ENCODE data around the gene IRS1. TPM values are rescaled to one million over a fixed set of nuclear protein-coding genes. Genes with fewer than 3 reads are reported as not detected.

Gene IRS1
- total and polyA plus RNA-seq, 2 experiments from 2014 or later = 10.9 to 25.6 TPM

GRCh38 chr2:226759768-226760167, 39.9 kb downstream of the IRS1 start:
- WGBS (ENCODE audit: low lambda C conversion rate, missing lambda C conversion rate) = 84% methylated on average over 9 of the region's 9 CpGs
- no peaks in the 10 kb centered on the region for H4K20me1 ChIP-seq (ENCODE audit: insufficient read depth, poor library complexity, severe bottlenecking)
- H3K4me1 ChIP-seq (ENCODE audit: insufficient read depth) = peaks cover 41% of the 10 kb centered on the region
- no peaks in the 10 kb centered on the region for H3K27me3 ChIP-seq
- peak overlapping the region; percentile 48 for H3K27ac ChIP-seq
- DNase-seq (ENCODE audit: low spot score) = no peak
- H3K4me3 ChIP-seq = no peak overlapping the region
- no peak overlapping the region for H2AFZ ChIP-seq
- no peaks in the 10 kb centered on the region for H3K36me3 ChIP-seq (replicated peaks; ENCODE audit: insufficient read depth, low read depth)
- no peak for TF ChIP-seq EZH2 (IDR thresholded peaks at IDR 0.05; ENCODE audit: borderline replicate concordance)
- TF ChIP-seq CTCF (IDR thresholded peaks at IDR 0.05; ENCODE audit: poor library complexity) = no peak
- no peak for TF ChIP-seq EZH2phosphoT487 (IDR thresholded peaks at IDR 0.05; ENCODE audit: low read depth, severe bottlenecking, unreplicated experiment)
- H3K79me2 ChIP-seq = peaks cover 80% of the 10 kb centered on the region
- H3K9me2 ChIP-seq (replicated peaks; ENCODE audit: insufficient read depth) = no peaks in the 10 kb centered on the region
- H3K9me3 ChIP-seq (ENCODE audit: low read depth) = no peaks in the 10 kb centered on the region
- no peak overlapping the region for H3K4me2 ChIP-seq

GRCh38 chr2:226758921-226759640, 40.5 kb downstream of the IRS1 start:
- Histone ChIP-seq H3K4me1 (ENCODE audit: insufficient read depth) (peaks cover 48% of the 10 kb centered on the region), H3K36me3 (replicated peaks; ENCODE audit: insufficient read depth, low read depth) (no peaks in the 10 kb centered on the region), H3K9me3 (ENCODE audit: low read depth) (no peaks in the 10 kb centered on the region), H3K27ac (peak overlapping the region; percentile 48), H2AFZ (no peak overlapping the region), H3K27me3 (no peaks in the 10 kb centered on the region), H3K79me2 (peaks cover 80% of the 10 kb centered on the region), H3K9me2 (replicated peaks; ENCODE audit: insufficient read depth) (no peaks in the 10 kb centered on the region), H4K20me1 (ENCODE audit: insufficient read depth, poor library complexity, severe bottlenecking) (no peaks in the 10 kb centered on the region), H3K4me3 (no peak overlapping the region), H3K4me2 (peak overlapping the region; percentile 1)
- no peak for DNase-seq (ENCODE audit: low spot score)
- 40% methylated on average over 3 of the region's 3 CpGs for WGBS (ENCODE audit: low lambda C conversion rate, missing lambda C conversion rate)
- no peak for TF ChIP-seq EZH2 (IDR thresholded peaks at IDR 0.05; ENCODE audit: borderline replicate concordance)

- peak overlapping the region; percentile 86 for H3K27ac ChIP-seq
- 55% methylated on average over 2 of the region's 2 CpGs for WGBS (ENCODE audit: low lambda C conversion rate, missing lambda C conversion rate)
Measured at GRCh38 chr2:226756131-226756530, 43.5 kb downstream of the IRS1 start.

More at GRCh38 chr2:226756131-226756530, 43.5 kb downstream of the IRS1 start:
- Histone ChIP-seq H3K4me3 (no peak overlapping the region), H3K79me2 (peaks cover 79% of the 10 kb centered on the region), H3K27me3 (no peaks in the 10 kb centered on the region), H3K9me2 (replicated peaks; ENCODE audit: insufficient read depth) (no peaks in the 10 kb centered on the region), H2AFZ (no peak overlapping the region), H3K36me3 (replicated peaks; ENCODE audit: insufficient read depth, low read depth) (no peaks in the 10 kb centered on the region), H3K4me1 (ENCODE audit: insufficient read depth) (peaks cover 47% of the 10 kb centered on the region), H3K9me3 (ENCODE audit: low read depth) (no peaks in the 10 kb centered on the region), H4K20me1 (ENCODE audit: insufficient read depth, poor library complexity, severe bottlenecking) (no peaks in the 10 kb centered on the region), H3K4me2 (peak overlapping the region; percentile 45)
- peak; percentile 59 for DNase-seq (ENCODE audit: low spot score)
- TF ChIP-seq EZH2 (IDR thresholded peaks at IDR 0.05; ENCODE audit: borderline replicate concordance) (no peak), EZH2phosphoT487 (IDR thresholded peaks at IDR 0.05; ENCODE audit: low read depth, severe bottlenecking, unreplicated experiment) (no peak), CTCF (IDR thresholded peaks at IDR 0.05; ENCODE audit: poor library complexity) (no peak)

All from hepatocyte (in vitro differentiated cells).